ENCODE results near the gene NBPF11.
"Not testable (repeated sequence)": the region's sequence is repeated elsewhere in the genome, so short reads cannot be mapped to it uniquely, and the experiment has no call there.

NBPF11 gene, protein sequence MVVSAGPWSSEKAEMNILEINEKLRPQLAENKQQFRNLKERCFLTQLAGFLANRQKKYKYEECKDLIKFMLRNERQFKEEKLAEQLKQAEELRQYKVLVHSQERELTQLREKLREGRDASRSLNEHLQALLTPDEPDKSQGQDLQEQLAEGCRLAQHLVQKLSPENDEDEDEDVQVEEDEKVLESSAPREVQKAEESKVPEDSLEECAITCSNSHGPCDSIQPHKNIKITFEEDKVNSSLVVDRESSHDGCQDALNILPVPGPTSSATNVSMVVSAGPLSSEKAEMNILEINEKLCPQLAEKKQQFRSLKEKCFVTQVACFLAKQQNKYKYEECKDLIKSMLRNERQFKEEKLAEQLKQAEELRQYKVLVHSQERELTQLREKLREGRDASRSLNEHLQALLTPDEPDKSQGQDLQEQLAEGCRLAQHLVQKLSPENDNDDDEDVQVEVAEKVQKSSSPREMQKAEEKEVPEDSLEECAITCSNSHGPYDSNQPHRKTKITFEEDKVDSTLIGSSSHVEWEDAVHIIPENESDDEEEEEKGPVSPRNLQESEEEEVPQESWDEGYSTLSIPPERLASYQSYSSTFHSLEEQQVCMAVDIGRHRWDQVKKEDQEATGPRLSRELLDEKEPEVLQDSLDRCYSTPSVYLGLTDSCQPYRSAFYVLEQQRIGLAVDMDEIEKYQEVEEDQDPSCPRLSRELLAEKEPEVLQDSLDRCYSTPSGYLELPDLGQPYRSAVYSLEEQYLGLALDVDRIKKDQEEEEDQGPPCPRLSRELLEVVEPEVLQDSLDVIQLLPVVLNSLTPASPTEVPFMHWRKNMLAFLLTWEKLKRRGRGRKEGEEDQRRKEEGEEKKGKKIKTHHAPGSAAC

DNA sequence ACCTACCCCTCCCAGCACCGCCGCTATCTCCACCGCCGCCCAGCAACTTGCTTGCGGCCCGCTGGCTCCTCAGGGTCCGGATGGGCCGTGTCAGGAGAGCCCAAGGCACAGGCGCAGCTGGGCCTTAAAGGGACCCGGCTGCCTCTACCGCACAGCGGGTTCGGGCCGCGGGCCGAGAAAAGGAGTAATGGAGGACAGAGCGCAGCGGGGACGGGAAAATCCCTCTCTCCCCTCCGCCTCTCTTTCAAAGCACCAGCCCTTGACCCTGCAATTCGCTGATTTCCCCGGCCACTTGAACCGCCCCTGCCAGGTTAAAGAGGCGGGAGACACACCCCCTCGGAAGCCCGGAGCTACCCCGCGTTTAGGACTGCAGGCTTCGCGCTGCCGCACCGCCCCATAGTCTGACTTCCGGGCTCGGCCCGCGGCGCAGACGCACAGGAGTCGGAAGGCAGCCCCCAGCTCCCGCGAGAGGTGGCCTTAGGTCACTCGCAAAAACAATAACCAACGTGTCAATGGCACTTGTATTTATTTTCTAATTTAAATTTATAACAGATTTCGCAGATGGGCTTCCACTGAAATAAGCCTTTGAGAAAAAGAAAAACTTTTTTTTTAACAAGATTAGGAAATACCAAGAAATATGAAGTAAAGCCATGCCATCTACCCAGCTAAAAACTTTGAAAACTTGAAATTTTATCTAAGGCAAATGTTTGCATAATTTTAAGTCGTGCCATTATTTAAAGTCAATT, at the start of gene NBPF11:
NBPF11 (minus strand) TSS at position 371 of the 746 bp plus-strand sequence. CDS start 25,278 bp downstream, outside the sequence.
- DNase-seq: peak in 53 of 56 donors; percentile 13 to 87 (median 52)

DNA sequence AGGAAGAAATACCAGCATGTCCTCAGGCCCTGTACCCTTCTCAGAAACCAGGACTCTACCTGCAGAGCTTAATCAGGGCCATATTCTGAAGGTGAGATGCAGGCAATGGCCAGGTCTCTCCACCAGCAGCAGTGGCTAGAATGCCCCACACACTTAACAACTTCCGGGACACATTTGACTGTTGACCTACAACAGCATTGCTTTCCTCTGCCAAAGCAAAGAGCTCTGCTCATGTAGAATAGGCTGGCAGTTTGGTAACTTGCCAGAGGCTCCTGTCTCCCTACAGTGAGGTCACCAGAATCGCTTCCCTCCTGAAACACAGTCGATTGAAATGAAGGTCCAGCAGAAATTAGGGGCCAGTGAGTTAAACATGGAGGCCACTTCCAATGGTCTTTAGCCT, 45.3 kb upstream of the NBPF11 start:
- not testable (repeated sequence) for DNase-seq

DNA sequence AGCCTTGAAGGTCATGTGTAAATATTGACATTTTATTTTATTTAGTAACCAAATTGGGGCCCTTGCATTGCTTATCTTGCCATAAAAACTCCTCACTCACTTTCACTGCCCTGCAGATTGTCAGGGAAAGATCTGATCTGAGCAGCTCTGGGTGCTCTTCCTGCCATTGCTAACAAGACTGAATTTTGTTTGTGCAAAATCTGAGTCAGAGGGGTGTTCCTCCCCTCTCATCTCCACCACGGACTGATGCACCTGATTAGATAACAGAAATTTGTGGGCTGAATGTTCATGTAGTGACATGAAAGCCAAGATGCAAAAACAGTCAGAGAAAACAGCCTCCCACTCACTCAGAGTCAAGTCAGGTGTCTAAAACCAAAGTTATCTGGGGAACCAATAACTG, 44.9 kb upstream of the NBPF11 start:
- DNase-seq: not testable (repeated sequence)

DNA sequence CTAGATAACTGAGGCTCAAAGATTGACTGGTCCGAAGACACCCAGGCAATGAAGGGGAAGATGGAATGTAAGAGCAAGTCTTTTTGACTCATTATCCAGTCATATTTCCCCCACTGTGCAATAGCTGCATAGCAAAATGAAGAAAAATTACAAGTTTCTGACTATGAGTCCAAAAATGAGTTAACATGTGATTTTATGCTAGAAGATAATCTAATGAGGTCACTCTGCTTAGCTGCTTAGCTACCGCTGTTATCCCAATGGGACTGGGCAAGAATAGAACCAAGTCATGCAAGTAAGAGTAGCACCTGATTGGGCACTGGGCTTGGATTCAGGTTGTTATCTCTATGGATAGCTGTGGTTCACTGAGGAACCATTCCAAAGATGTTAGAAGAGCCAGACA, 43.0 kb upstream of the NBPF11 start:
- not testable (repeated sequence) for DNase-seq

DNA sequence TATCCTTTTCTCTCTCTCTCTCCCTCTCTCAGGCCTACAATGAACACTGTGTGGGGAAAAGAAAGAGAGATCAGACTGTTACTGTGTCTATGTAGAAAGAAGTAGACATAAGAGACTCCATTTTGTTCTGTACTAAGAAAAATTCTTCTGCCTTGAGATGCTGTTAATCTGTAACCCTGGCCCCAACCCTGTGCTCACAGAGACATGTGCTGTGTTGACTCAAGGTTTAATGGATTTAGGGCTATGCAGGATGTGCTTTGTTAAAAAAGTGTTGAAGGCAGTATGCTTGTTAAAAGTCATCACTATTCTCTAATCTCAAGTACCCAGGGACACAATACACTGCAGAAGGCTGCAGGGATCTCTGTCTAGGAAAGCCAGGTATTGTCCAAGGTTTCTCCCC, 36.7 kb upstream of the NBPF11 start:
- not testable (repeated sequence) for DNase-seq

DNA sequence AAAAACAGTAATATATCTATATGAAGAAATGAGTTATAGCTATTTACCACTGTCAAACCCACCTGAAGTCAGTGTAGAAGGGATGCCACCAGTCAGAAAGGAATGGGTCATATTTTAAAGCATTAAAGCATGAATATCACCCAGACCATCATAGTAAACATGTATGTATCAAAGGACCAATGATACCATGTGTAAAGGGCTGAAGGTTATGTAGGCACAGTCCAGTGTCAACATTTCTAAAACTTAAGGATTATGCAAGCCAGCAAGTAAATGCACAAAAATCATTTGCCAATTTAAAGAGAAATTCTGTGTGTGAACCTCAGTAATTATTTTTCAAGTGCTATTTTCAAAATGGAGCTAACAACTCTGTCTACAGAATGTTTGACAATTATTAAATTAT, 26.6 kb upstream of the NBPF11 start:
- not testable (repeated sequence) for DNase-seq

DNA sequence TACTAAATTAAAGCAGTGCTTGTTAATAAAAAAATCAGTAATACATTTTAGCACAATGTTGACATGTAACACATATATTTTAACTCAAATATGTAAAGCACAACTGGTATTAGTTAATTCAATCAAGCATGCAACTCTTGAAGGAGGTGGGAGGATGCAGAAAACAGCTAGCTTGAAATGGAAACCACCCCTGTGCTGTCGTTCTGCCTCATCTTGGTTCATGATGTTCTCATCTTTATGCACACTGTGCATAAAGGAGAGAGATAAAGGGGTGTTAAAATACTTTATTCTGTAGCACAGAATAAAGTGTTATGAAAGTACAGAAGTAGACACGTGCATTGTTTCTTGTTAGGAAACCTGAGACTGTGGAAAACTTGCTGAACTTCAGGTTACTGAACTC, 23.3 kb upstream of the NBPF11 start:
- peak in 10 of 56 donors; percentile 12 to 80 (median 32) for DNase-seq

DNA sequence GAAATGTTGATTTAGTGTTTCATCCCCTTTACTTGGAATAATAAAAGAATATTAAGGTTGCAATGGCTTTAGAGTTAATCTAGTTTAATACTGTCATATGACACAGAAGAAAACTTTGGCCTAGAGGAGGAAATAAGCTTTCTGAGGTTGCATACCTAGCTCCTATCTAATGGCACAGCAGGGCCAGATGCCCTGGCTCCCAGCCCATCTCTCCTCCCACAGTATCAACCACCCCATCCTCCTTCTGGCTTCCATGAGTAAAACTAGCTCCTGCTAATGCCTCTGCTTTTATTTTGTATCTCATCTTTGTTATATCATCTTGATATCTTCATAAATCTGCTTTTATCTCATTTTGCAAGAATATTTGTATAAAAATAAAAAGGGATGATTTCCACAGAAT, 19.9 kb upstream of the NBPF11 start:
- DNase-seq: not testable (repeated sequence)

DNA sequence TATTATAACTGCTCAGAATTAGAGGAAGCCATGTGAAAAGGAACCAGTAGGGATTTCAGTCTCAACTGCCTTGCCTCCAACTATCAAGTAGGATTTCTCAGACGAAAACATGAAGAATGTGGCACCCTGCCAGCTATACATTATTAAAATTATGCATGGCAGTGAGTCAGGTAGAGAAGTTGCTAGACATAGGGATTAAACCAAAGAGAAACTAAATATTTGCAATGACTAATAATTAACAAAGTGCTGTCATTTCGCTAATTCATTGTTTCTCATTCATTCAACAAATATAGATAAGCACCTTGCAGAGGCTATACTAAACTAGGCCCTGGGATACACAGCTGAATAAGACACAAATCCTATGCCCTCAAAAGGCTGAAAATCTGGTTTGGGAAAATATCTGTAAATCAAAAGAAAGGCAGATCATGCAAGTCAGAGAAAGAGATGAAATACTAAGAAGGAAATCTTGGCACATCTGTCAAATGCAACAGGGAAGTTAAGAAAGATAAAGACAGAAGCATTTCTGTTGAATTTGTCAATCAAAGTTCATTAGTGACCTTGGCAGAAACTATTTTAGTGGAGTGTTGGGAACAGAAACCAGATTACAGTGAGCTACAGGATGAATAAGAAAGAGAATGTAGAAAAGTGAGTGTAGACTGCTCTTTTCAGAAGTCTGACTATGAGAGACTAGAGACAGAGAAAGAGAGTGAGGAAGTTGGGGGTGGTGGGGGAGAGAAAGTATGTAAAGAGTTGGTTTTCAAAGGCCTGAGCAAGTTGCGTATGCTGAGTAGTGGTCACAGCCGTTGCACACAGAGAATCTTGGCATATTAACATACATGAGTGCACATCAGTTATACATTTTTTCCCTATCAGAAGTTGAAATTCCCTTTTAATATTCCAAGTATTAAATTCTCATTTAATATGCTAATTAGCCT, 14.7 kb upstream of the NBPF11 start:
- no peak for DNase-seq

DNA sequence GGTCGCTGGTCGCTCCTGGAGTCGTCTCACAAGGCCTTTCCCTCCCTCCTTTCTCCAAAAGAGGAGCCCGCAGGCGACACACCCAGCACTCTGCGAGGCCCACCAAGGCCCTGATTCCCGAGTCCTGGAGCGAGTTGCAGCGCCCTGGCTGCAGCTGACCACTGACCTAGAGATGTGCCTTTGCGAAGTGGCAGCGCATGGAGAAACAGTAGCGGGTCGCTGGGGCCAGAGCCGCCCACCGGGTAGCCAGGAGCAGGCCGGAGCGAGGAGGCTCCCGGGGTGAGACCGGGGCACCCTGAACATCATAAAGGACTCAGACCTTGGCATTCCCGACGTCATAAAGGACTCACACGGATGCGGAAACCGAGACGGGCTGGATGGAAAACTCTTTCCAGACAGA, 10.3 kb upstream of the NBPF11 start:
- no peak for DNase-seq

DNA sequence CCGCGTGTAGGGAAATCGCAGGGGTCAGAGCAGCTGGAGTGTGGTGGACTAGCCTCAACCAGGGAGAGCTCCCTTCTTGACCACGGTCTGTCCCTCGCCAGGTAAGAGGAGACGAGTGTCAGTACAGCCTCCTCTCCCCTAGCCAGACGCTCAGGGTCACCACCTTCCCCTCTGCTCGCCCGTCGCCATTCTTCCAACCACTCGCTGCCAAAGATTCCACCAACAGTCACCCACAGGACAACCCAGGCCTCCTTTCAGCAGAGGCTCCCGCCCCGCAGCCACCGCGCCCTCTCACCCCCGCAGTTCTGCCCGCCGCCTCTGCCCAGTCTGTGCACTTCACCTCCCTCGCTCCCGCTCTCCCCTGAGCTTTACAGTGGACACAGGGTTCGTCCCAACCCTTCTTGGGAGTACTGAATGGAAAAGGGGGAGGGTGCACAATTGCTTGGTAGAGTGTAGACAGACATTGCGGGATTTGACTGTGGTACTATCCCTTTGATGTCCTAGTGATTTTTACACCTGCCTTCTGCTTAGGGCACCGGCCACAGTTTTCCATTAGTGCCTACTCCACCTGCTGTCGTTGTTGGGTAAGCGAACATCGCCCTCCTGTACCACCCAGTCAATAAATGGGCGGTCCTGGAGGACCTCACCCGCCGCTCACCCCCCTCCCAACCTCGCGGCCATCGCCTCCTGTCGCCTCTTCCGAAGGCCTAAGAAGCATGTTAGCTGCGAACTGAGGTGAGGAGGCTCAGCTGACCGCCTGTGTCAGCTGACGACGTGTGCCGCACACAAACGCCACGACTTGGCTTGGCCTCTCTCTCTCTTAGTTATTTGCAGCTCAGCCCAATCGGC, 9.2 kb upstream of the NBPF11 start:
- no peak for DNase-seq

DNA sequence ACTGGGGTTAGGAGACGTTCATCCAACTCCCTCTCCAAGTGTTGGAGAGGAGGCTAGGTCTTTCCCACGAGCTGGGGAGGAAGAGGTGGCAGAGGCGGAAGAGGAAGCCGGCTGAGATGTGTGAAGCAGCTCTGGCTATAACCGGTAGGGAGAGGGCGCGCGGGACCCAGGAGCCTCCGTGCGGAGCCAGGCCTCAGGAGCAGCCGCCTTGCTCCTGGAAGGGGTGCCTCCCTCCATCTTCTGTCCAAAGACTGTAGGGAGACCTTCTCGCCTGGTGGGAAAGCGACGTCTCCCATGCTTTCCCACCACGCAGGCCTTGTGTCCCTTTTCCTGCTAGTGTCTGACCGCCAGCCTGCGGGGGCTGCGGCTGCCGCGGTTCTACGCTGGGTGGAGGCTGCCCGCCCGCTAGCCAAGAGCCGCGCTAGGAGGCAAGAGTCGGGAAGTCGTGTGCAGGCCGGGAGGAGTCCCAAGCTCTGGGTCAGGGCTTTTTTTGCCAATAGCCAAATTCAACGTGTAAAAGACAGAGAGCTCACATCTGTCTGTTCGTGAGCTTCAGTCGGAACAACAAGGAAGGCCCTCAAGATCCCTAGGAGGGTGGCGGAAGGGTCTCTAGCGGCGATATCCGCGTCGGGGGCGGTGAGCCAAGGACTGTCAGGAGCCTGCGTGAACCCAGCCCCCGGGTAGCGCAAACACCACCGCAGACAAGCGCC, 8.4 kb upstream of the NBPF11 start:
- no peak for DNase-seq

DNA sequence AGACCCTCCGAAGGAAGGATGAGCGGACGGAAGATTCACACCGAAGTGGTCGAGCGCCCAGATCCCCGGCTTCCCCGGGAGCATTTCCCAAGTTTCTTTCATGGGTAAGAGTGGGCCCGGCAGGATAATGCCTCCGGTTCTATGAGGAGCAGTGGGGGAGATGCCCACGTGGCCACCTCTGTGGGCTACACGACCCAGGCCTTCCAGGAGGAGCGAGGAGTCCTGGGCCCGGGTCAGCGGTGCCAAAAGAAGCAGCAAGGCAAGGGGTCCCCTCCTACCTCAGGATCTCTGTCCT, 7.9 kb upstream of the NBPF11 start:
- no peak for DNase-seq

DNA sequence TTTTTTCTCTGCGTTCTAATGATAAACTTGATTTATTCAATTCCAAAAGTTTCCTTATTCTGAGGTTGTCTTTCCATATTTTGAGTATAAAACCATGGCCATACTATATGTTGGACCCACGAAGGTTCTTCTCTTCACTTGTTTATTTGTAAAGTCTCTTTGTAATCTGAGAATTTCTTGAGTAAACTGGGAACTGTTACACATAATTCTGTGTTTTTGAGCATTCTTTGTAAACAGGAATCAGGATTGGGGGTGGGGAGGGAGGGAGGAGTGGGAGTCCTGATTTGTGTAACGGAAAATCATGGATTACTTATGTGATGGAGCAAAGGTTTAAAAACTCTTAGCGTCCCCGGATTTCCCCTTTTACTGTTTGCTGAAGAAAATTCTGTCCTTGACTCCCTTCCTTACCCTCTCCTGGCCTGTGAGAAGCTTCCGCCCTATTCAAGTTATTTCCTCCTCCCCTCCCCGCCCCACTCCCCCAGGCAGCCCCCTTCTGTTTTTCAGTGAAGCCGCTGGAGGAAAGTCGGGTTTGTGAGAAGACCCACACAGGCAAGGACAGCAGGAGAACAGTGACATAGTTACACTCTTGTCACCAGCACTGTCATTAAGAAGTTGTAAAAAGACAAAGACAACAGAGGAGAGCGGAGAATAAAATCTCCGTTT, 6.4 kb upstream of the NBPF11 start:
- DNase-seq: no peak

DNA sequence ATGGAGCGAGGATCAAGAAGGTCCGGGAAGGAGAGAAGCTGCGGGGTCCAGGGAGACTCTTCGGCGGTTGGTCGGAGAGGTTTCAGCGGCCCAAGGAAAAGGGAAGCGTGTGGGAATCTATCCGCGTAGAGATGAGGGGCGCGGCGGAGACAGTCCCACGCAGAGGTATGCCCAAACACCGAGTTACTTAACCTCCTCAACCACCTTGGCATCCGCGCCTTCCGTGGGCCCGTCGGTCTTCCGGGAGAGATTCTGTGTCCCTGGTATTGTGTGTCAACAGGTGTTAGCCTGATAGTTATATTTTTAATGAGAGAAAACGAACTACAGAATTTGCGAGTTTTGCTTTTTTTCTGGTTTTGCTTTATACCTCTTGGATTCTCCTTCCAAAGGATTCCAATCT, 5.7 kb upstream of the NBPF11 start:
- DNase-seq: not testable (repeated sequence)

DNA sequence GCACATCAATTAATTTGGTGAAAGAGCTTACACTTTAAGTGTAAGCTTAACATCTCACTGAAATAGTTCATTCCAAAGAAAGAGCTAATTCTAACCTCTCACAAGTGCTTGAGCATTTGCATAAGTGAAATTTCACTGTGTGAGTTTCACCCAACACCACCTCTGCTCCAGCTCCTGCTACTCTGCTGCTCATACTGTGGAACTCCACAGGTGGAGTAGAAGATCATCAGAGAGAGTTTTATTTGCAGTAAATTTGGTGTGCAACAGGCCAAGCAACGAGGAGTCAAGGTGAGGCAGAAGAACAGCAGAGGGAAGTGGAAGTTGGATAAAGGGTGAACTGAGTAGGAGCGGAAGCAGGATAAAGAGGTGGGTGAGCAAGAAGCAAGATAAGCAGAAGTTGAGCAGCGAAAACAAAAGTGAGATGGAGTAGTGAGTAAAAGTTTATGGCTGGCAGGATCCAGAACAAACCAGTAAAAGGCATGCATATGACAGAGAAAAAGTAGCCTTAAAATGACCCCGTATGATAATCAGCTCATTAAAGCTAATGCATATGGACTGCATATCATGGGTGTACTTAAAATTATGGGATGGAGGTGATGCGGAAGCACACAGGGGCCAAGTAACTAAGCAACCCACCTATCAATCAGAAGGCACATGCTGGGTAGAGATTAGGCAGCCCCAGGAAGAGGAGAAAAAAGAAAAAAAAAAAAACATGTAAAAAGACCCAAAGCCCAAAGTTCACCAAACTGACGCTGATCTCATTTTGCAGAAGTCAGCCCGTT, 3.6 kb upstream of the NBPF11 start:
- not testable (repeated sequence) for DNase-seq

DNA sequence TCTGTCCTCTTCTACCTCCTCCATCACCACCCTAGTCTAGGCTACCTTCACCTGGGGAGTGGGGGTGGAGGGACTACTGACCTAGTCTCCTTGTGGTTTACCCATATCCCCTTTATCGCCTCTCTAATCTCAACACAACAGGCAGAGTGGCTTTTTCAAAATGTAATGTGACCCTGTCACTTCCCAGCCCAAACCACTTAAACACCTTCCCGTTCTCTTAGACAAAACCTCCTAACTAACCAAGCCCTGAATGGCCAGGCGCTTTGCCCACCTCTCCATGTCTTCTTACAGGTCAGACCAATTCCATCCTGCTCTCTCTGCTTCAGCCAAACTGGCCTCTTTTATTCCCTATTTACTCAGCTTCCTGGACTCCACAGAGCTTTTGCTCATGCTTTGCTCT, 714 bp upstream of the NBPF11 start:
- not testable (repeated sequence) for DNase-seq

Measured in nucleus accumbens (tissue), 56 donors.